Thyroid gland (tissue), 4 donors: ENCODE results near the gene STAT3. TPM values are rescaled to one million over a fixed set of nuclear protein-coding genes. Genes with fewer than 3 reads are reported as not detected.

ENCODE experiments used
- total RNA-seq, 4 donors: library from RNA; depleted of rRNA; stranded (reverse); fragments of >200 nt; gene quantifications; one replicate each; pipeline ENCODE4 v1.2.3, GENCODE V29; 2016

STAT3 gene
- total RNA-seq, 4 donors from 2014 or later = 147 to 292 (median 206) TPM

Other genes with a start within 250 kb of the STAT3 start
- 100 to 1,000 TPM; 116 to 208 (median 147) TPM for gene RAB5C, start 233.5 kb downstream of the STAT3 start, total RNA-seq
- not detected for gene KCNH4, start 207.3 kb downstream of the STAT3 start, total RNA-seq
- not detected for gene HCRT, start 203.0 kb downstream of the STAT3 start, total RNA-seq
- gene GHDC, start 193.9 kb downstream of the STAT3 start, total RNA-seq = 100 to 1,000 TPM in 2 of 4 donors, 10 to 100 TPM in 2; 48.4 to 254 (median 95.9) TPM
- gene STAT5B, start 112.1 kb downstream of the STAT3 start, total RNA-seq = 10 to 100 TPM; 57.6 to 72.6 (median 63.3) TPM
- gene STAT5A, start 99.9 kb downstream of the STAT3 start, total RNA-seq = 10 to 100 TPM; 31.9 to 46.1 (median 34.0) TPM
- 100 to 1,000 TPM; 173 to 199 (median 187) TPM for gene CAVIN1, start 34.8 kb upstream of the STAT3 start, total RNA-seq
- 100 to 1,000 TPM in 2 of 4 donors, 10 to 100 TPM in 2; 75.5 to 195 (median 121) TPM for gene ATP6V0A1, start 70.4 kb upstream of the STAT3 start, total RNA-seq
- 100 to 1,000 TPM in 2 of 4 donors, 10 to 100 TPM in 2; 56.7 to 140 (median 101) TPM for gene NAGLU, start 147.8 kb upstream of the STAT3 start, total RNA-seq
- gene HSD17B1, start 164.5 kb upstream of the STAT3 start, total RNA-seq = 1 to 10 TPM in 2 of 4 donors, under 1 TPM in 2; 0.21 to 4.1 (median 1.3) TPM
- gene COASY, start 173.7 kb upstream of the STAT3 start, total RNA-seq = 10 to 100 TPM; 32.7 to 60.9 (median 48.7) TPM
- gene MLX, start 178.7 kb upstream of the STAT3 start, total RNA-seq = 10 to 100 TPM; 47.0 to 62.8 (median 52.9) TPM
- gene PSMC3IP, start 189.3 kb upstream of the STAT3 start, total RNA-seq = 1 to 10 TPM; 1.4 to 5.8 (median 4.5) TPM
- 10 to 100 TPM; 61.9 to 74.4 (median 72.1) TPM for gene RETREG3, start 220.9 kb upstream of the STAT3 start, total RNA-seq
- 10 to 100 TPM; 17.1 to 45.6 (median 31.7) TPM for gene TUBG1, start 221.2 kb upstream of the STAT3 start, total RNA-seq